ENCODE results near the gene F5.

DNA sequence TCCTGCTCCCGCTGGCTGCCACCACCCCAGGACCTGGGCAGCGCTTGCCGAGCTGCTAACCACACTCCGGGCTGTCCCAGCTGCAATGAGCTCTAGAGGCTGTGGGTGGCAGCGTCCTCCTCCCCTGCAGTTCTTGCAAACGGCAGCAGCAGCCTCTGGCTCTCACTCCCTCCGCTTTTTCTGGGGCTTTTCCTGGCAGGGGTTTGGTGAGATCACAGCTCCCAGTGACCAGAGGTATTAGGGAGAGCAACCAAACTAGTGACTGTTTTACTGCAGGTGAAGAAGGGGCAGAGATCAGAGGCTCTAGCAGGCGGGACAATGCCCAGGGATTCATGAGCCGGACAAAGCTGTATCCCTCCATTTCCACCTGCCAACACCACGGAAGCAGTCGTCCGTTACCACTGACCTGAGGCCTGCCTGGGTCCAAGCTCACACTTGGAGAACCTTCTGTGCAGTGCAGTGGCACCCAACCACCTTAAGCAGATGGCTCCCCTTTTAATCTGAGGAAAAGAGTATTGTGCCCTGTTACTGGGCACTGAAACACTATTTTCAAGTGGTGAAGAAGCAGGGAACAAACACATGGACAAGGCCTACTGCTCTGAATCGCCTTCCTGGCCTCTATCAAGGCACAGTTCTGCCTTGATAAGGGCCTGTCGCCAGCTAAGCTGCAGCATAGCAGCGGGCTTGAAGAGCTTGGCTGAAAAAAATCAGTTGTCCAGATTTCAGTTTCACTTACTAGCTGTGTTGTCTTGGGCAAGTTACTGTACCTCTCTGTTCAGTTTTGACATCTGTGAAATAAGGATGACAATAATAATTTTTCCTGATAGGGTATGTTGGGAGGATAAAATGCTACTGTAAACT, at the start of gene F5:
- TF ChIP-seq POLR2A (IDR thresholded peaks at IDR 0.05; ENCODE audit: low read length) (no peak), GATA1 (IDR thresholded peaks at IDR 0.05; ENCODE audit: low read depth, low read length) (no peak)
